MM.1S (cell line): ENCODE data around the gene EPHA5.

ENCODE experiments used
- CTCF ChIP-seq: fragments of 300-600 bp; sonication (generic); IDR thresholded peaks from 2 replicates; pipeline ENCODE4 v1.5.1; 2016; ENCODE audit warnings: antibody characterized with exemption, low read length, mixed read lengths
- EZH2phosphoT487 ChIP-seq: fragments of 300-600 bp; sonication (generic); IDR thresholded peaks from 2 replicates; pipeline ENCODE4 v1.6.1; 2018; ENCODE audit warnings: antibody characterized with exemption, low read length

- TF ChIP-seq CTCF: no peak
- TF ChIP-seq EZH2phosphoT487: no peak
Observed at GRCh38 chr4:65399084-65399483, 271.2 kb downstream of the EPHA5 start.
